HS-27A (cell line): Measurements from ENCODE around the gene HTRA3.
"Not testable (repeated sequence)": the region's sequence is repeated elsewhere in the genome, so short reads cannot be mapped to it uniquely, and the experiment has no call there.

Experiments used
- DNase-seq: peaks from one replicate; pipeline ENCODE4 v3.0.0-alpha.2; 2012; ENCODE audit warnings: low read depth, missing footprints

HTRA3 gene

DNA sequence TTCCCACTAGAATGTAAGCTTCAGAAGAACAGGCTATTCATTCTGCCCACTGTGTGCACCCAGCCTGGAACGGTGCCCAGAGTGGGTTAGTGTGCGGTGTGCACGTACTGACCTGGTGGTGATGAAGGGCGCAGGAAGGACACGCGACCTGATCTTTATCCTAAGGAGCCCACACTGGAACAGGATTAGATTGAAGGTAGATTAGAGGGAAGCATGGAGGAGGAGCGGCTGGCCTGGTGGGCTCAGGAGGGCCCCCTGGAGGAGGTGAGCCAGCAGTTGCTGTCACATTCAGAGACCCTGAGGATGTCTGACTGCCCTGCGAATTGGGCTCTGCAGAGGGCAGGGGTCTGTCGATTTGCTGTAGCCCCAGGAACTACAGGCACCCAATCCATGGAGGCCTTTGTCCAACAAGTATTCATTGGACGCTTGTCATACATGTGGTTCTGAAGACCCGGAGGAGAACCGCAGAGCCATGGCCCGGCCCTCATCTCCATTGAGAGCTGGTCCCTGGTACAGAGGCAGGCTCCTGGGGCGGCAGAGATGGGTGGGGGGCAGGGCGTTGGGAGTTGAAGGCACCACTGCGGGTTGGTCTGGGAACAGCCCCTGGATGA is 73.2 kb downstream of the HTRA3 start:
- no peak for DNase-seq

DNA sequence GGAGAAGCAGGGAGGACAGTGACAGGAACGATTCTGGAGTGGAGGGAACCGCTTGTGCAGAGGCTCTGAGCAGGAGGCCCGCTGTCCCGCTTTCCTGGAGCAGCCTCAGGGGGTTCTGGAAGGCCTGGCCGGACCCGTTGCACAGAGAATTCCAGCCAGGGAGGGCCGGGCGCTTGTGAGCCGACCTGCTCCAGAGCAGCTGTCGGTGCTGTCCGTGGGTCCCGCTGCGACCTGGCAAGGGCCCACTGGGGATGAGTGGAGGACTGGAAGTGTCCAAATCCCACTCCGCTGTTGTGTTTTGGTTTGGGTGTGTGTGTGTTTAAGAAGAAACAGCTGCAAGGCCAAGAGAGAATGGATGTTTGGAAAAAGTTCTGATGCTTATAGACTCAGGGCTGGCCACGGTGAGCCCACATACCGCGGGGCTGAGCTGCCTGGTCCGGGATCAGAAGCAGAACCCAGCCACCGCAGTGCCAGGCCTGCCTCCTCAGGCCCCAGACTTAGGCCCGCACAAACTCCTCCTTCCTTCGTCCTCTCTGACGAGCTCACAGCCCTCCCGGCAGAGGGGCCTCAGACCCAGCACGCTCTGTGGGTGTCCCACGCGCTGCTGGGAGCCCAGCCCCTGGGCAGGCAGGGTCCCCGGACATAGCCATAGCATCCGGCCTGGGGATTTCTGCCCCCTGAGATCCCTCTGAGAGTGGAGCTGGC is 73.9 kb downstream of the HTRA3 start:
- DNase-seq: no peak

DNA sequence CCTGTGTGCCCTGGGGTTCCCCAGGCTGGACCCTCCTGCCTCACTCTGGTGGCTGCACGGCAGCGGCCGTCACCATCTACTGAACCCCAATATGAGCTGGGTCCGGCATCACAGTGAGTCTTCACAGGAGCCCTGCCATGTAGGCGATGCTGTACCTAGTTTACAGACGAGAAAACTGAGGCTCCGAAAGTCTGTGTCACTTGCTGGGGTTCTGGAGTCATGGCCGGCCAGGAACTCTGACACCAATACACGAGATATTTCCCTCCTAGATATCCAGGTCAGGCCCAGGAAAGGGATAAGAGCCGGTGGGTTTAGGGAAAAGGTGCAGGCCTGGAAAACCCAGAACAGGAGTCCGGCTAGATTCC is 74.4 kb downstream of the HTRA3 start:
- no peak for DNase-seq

DNA sequence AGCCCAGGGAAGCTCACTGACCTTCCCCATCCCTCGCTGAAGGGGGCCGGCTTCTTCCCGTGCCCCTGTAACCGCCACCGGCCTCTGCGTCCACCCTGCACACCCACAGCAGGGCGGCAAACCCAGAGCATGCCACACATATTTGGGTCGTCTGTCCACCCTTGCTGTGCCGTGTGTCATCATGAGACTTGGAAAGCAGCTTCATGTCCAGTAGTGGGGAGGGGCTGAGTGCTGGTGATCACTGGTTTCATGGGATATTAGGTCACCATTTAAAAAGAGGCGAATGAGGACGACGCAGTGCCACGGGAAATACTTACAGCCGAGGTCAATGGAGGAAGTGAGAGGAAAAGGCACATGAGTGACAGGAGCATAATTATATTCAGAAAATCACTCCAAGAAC is 74.8 kb downstream of the HTRA3 start:
- no peak for DNase-seq

DNA sequence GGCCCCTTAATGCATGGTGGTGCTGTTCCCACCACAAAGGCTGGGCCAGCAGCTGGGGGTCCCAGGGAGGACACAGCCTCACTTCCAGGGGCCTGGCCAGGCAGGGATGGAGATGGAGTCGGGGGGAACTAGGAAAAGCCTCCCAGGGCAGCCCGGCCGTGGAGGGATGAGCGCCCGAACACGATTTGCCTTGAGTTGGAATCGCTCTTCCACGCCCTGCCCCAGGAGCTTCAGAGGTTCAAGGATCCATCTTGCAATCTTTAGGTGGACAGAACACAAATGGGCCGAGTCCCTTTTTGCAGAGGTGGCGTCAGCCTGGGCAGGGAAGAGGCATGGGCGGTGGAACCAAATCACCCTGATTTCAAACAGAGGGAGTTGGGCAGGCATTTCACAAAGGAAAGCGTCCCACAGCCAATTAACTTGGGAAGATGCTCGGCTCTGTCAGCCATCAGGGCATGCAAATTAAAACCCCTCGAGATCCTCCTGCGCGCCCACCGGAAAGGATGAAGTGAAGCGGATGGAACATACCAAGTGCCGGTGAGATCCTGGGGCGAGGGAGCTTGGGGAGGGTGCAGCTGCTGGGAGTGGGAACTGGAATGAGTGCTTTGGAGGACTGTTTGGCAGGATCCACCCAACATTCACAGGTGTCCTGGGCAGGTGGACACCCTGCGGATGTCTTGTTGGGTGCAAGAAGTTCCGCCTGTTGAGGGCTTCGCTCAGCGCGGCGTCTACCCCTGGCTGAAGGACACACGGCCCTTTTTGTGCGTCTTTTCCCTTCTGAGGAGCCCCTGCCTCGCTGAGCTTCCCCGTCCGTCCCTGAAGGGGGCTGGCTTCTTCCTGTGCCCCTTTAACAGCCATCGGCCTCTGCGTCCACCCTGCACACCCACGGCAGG is 75.7 kb downstream of the HTRA3 start:
- DNase-seq: no peak

DNA sequence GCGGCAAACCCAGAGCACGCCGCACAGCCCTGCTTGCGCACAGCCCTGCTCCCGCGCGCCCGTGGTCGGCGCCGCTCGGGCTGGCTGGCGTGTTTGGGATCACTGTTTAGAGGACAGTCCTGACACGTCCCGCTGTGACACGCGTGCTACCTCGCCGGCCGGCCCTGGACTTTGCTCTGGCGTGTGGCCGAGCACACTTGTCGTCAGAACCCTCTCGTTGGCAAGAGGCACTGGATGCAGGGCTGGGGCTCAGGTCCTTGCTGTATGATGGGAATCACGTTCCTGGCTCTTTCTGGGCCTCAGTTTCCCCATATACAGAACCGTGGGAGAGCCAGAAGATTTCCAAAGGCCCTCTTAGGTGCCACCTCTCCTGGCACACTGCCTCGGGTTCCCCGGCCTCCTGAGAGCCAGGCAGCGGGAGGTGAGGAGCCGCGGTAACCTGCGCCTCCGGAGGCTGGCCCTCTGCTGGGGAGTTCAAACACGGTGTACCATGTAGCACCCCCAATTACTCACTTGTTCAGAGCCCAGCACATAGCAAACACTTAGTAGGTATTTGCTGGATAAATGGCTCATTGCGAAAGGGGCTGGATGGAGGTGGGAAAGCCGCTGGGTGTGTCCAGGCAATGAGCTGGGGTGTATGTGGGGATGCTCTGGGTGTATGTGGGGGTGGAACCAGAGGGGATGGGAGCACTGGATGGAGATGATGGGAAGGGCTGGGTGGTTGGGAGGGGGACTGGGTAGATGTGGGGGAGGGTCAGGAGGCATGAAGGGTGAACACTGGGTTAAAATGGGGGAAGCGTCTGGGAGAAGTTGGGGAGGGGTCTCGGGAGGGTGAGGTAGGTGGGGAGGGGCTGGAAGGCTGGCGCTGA is 76.6 kb downstream of the HTRA3 start:
- no peak for DNase-seq

DNA sequence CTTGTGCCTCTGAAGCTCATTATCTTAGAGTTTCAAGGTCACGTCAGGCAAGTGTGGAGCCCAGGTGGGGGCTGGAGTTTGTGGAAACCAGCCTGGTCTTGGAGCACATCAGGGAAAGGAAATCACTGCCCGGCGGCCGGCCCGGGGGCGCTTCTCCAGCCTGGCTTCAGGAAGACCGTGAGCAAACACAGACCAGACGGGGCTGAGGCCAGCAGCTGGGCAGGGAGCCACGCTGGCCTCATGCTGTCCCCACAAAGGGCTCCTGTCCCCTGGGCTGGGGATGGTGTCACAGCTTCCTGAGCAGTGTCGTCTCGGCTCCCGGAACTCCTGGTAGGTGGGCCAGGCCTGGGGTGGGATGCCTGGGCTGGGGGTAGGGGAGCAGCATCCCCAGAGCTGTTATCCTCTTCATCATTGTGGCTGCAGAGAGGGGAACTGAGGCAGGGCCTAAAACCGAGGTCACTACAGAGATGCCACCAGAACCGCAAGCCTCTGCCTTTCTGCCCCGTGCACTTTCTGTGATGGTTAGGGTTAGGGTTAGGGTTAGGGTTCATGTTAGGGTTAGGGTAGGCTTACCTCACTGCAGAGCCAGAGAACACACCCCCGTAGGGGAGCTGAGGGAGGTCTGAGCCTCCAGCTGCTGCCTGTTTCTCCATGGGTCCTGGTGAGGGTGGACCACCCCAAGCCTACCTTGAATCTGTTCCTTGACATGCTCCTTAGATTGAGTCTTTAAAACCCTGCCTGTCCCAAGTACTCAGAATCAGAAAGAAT is 77.5 kb downstream of the HTRA3 start:
- DNase-seq: no peak

DNA sequence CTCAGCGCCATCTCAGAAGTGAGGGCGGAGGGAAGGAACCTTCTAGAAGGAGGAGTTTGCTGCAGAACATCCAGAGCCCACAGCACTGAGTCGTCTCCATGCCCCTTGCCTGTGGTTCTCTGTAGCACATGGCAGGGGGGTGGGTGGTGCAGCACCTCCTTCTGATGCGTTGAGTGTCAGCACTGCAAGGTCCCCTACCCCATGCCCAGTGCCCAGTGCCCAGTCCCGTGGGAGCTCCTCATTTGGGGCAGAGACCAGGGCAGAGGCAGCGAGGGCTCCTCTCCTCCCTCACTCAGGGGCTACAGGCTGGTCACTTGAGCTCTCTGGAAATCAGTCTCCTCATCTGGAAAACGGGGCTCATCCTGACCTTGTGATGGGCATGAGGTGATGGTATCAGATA is 78.1 kb downstream of the HTRA3 start:
- no peak for DNase-seq

DNA sequence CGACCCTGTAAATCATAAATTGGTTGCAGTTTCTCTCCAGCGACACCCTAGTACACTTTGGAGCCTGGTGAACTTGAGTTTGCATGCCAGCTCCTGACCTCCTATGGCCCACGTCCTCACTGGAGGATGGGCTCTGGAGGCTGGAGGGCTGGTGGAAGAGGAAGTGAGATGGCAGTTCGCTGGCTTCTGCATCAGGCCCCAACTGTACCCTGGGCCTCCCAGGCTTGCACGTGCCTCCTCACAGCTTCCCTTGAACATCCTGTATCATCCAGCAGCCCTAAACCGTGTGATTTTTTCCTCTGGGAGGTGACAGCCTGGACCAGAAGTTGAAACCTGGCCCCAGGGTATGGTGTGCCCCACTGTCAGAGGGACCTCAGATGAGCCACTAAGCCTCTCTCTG is 78.5 kb downstream of the HTRA3 start:
- no peak for DNase-seq

DNA sequence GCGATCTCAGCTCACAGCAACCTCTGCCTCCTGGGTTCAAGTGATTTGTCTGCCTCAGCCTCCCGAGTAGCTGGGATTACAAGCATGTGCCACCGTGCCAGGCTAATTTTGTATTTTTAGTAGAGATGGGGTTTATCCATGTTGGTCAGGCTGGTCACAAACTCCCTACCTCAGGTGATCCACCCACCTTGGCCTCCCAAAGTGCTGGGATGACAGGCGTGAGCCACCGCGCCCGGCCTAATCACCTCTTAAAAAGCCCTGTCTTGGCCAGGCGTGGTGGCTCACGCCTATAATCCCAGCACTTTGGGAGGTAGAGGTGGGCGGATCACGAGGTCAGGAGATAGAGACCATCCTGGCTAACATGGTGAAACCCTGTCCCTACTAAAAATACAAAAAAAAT is 79.7 kb downstream of the HTRA3 start:
- DNase-seq: not testable (repeated sequence)

DNA sequence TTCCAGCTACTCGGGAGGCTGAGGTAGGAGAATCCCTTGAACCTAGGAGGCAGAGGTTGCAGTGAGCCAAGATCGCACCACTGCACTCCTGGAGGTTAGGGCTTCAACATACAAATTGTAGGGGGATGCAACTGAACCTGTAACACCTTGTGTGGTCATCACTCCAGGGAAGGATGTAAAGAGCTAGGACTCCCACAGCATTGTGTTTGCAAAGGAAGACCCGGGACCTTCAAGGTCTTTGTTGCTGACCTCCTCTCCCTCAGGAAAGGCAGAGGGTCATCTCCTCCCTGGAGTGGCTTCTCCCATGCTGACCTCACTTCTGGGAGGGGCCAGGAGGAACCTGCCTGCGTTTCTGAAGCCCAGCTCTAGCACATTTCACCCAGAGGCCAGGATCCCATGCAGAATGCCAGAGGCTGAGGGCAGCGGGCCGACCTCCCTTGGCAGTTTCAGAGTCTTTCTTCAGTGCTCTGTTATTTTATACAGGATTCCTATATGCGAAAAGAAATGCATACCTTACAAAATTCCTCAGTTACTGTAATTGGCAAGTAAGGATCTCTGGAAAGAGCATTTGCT is 80.2 kb downstream of the HTRA3 start:
- no peak for DNase-seq

DNA sequence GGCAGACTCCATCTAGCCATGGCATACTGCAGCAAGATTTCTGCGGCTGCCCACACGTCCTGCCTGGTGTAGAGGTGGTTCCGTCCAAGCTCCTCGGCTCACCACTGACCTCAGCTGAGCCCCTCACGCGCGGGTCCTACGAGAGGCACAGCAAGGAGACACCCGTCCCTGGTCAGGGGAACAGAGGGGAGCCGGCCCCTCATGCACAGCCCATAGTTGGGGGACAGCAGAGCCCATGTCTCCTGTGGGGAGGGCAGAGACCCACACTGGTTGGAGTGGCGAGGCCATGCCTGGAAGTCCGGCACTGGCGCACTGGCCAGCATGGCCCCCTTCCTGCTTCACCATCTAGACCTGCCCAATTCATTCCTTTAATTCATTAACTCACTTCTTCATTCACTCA is 80.8 kb downstream of the HTRA3 start:
- DNase-seq: no peak

DNA sequence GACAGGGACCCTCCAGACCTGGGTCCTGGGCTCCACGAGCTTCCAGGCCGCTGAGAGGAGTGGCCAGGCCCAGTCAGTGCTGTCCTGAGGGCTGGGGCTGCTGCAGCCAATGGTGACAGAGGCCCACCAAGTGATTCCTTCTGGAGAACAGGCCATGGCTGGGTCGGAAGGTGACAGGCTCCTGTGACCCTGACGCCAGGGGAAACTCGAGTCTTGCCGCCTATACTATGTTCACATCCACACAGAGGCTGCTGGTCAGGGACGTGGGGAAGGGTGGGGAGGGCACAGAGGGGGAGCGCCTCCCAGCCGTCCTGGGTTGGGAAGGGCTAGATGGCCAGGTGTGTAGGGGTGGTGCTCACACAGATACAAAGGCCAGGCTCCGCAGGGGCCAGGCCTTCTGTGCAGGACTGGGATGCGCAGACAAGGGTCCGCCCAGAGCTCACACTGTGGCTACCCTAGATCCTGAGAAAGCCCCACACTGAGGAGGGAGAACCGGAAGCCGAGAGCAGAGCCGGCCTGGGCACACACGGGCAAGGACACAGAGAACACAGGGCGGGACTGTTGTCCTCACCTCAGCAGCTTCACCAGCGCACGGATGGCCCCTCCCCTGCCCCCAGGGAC is 81.4 kb downstream of the HTRA3 start:
- no peak for DNase-seq

DNA sequence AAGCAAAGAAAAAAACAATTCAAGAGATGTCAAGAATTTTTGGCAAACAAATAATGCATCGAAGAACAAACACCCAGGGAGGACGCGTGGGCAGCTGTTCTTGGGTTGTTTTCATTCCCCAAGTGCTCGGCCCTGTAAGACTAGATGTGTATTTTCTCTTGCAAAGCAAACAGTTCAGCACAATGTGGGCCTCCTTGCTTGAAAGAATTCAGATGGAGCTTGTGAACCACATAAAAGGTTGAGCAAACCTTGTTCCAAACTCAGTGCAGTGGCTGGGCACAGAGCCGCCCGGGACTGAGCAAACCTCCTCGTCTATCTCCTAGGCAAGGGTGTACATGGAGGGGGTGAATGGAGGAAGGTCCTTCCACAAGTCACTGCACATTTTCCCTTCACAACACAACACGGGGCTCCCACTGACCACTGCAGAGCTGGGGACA is 82.4 kb downstream of the HTRA3 start:
- DNase-seq: no peak

DNA sequence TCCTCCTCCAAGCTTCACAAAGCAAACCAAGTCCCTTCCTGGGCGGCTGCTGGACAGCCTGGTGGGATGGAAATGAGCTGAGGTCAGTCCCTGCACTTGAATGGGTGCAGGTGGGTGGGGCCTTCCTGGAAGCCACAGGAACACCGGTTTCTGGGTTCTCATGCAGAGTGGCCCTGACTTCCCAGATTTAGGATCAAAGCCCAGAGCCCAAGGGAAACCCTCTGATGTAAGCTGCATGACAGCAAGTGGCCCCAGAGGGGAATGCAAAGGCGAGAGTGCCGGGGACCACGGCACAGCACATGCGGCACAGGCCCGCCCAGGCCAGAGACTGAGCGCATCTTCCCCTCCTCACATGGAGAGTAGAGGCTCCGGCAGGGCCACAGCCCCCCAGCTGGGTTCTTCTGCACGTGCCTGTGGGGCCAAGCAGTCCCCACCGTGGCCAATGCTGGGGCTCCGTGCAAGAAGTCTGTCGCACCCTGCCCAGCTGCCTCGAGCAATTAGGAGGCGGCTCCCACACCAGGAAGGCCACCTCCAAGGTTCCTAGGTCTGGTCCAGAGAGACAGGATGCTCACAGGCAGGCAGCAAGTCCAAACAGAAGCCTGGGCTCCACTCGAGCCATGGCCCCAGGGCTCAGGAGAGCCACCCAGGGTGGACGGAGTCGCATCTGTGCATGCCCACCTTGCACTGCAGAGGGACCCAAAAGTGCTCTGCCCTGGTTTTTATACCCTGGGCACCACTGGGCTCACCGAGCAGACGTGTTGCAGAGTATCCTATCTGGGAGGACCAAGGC is 83.0 kb downstream of the HTRA3 start:
- DNase-seq: no peak

DNA sequence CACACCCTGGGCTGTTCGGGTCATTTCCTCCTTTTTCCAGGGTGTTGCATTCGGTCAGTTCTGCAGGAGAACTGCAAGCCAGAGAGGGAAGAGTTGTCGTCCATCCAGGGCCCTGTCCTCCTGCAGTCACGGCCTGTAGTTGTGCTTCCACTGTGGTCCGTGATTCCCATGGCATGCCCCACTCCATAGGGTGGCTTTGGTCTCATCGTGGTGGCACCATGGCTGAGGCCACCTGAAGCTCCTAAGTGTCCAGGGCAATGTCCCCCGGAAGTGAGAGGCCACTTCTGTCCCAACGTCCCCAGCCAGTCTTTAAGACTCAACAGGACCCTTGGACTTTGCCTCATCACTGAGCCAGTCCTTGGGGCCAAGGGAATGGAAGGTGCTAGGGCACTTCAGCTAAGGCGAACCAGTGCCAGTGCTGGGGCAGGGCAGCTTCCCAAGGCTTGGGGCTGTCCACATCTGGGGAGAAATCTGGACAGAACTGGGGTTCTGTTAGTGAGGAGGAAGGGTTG is 83.7 kb downstream of the HTRA3 start:
- no peak for DNase-seq

DNA sequence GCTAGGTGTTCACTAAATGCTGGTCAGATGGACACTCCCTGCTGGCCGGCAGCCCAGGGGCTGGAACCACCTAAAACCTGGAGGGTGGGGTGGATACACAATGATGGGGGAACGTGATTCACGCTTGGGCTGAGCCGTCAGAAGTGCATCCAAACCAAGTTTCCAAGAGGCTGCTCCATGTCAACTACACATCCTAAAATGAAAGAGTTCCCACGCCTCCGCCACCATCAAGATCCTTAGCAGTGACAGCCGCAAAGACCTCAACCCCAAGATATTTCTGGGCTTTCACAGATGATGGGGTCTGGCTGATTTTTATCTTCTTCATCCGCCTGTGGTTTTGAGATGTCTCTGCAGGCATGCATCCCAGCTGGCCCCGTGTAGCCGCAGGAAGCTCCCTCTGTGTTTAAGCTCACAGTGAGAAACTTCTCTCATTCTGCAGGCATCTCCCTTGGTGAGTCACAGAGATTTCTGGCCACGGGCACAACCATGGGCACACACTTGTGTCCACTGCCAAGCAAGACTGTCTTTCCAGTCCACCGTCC is 84.4 kb downstream of the HTRA3 start:
- no peak for DNase-seq

DNA sequence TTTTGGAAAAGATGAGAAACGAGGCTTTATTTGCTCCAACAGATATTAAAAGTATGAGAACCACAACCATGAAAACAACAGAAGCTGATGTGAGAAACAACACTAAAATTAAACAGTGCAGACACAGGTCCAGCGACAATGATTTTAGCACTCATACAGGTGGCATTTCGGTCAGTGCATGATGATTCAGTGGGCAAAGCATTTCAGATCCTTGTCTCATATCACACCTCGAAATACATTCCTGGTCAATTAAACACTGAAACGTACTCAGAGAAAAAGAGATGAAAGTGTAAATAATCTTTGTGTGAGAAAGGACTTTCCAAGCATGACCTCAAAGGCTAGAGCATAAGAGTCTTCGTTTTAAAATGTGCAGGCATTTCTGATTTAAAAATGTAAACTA is 85.8 kb downstream of the HTRA3 start:
- DNase-seq: no peak

DNA sequence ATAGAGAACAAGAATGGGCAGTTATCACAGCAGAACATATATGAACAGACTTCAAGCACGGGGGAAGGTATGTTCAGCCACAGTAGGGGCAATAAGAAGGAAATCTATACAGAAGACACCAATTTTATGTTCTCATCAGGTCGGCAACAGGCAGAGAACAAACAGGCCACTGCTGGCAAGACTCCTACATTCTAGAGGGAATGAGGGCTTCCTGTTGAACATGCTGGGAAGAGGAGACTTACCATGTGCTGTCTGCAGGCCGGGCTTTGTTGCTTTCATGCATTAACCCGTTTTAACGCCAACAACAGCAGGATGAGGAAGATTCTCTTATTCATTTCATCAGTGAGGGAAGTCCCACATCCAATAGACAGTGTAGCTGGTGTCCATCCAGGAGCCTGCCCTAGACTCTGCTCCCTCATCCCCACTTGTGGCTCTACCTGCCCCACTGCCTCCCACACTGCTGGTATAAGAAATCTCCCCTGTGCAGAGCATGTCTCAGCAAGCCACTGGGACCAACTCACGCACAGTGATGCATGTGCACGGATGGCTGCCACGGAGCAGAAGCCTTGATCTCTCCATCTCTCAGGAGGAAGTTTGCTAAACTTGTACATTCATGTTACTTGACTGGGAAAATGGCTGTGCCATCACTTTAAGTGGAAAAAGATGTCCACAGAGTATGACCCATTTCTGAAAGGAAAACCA is 86.5 kb downstream of the HTRA3 start:
- DNase-seq: no peak
